HG03469 (cell line): ENCODE results near the gene CSKMT.

ENCODE experiments used
- ATAC-seq: cut with Tn5 transposase; IDR thresholded peaks from one replicate; pipeline ENCODE4 v1.9.1; 2021; ENCODE audit warnings: mild to moderate bottlenecking, moderate library complexity, moderate number of reproducible peaks; ENCODE audit not compliant: unreplicated experiment

Gene CSKMT

GRCh38 chr11:62715150-62716130 lies 50.3 kb downstream of the CSKMT start:
- no peak for ATAC-seq

GRCh38 chr11:62716206-62716605 lies 51.1 kb downstream of the CSKMT start:
- no peak for ATAC-seq

DNA sequence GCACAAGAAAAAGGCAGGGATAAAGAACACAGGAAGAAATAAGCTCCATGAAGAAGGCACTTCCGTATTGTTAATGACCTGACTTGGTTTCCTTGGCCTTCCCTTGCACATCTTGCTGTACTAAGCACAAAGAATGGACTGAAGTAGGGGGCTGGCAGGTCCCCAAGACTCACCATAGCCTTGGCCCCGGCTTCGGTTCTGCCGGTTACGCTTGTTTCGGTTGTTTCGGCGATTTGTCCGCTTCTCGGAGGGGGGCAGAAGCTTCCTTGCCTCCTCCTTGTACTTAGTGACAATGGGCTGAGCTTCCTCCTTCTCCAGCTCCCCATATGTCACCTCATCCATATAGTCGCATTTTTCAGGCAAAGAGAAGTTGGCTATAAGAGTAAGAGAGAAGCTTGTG lies 51.7 kb downstream of the CSKMT start:
- no peak for ATAC-seq
